ENCODE measurements around the gene RAD51C. TPM values are rescaled to one million over a fixed set of nuclear protein-coding genes. Genes with fewer than 3 reads are reported as not detected.

Gene RAD51C
- polyA plus RNA-seq, 2 of the 4 experiments (the other 2 are of a cell fraction) = 83.4 to 121 TPM

GRCh38 chr17:58779446-58779845 lies 87.0 kb downstream of the RAD51C start (continued):
- TF ChIP-seq MAX (IDR thresholded peaks at IDR 0.05) = no peak
- no peak for TF ChIP-seq JUNB (IDR thresholded peaks at IDR 0.05)

GRCh38 chr17:58783380-58783779 lies 91.0 kb downstream of the RAD51C start:
- DNase-seq (ENCODE audit: low read depth in 1 of 2, low spot score in 1 of 2) (no peak), ATAC-seq (no peak), FAIRE-seq (no peak)

More at GRCh38 chr17:58783380-58783779, 91.0 kb downstream of the RAD51C start:
- H3K9me3 ChIP-seq = no peaks in the 10 kb centered on the region
- no peak overlapping the region for H3K4me3 ChIP-seq
- ChIA-PET CTCF (interaction anchor here (0.9 kb wide), 1 partner anchor 73 kb away, joined by 4 read pairs; no protein-coding TSS in a partner anchor), POLR2A (no interaction called here)
- no peak overlapping the region for H3K27ac ChIP-seq
- no peak overlapping the region for H3K4me2 ChIP-seq
- TF ChIP-seq MAX (IDR thresholded peaks at IDR 0.05) (no peak), EHF (CRISPR knock-in tag; IDR thresholded peaks at IDR 0.05) (no peak), FOSB (CRISPR knock-in tag; IDR thresholded peaks at IDR 0.05) (no peak), CBX2 (IDR thresholded peaks at IDR 0.05; ENCODE audit: borderline replicate concordance, low read depth) (no peak), ZC3H11A (IDR thresholded peaks at IDR 0.05) (no peak), BCL3 (IDR thresholded peaks at IDR 0.05) (no peak), FOSL2 (IDR thresholded peaks at IDR 0.05) (no peak), FOSL2 (CRISPR knock-in tag; IDR thresholded peaks at IDR 0.05) (no peak), MAFK (IDR thresholded peaks at IDR 0.05; ENCODE audit: partially characterized antibody) (no peak), ZSCAN20 (CRISPR knock-in tag; IDR thresholded peaks at IDR 0.05) (no peak), CTCF (IDR thresholded peaks at IDR 0.05) (no peak), EHMT2 (IDR thresholded peaks at IDR 0.05; ENCODE audit: low read depth) (no peak), RARB (CRISPR knock-in tag; IDR thresholded peaks at IDR 0.05) (no peak), RCOR1 (IDR thresholded peaks at IDR 0.05; ENCODE audit: low read depth, low read length) (no peak), ATOH8 (CRISPR knock-in tag; IDR thresholded peaks at IDR 0.05; ENCODE audit: low read depth) (no peak), REST (IDR thresholded peaks at IDR 0.05) (no peak), NPAS2 (CRISPR knock-in tag; IDR thresholded peaks at IDR 0.05; ENCODE audit: borderline replicate concordance) (no peak), HEYL (CRISPR knock-in tag; IDR thresholded peaks at IDR 0.05) (no peak), NFE2L2 (conservative IDR thresholded peaks at IDR 0.05; ENCODE audit: low read length) (no peak)
- WGBS (ENCODE audit: missing lambda C conversion rate) = 75% methylated on average over 4 of the region's 4 CpGs
- H3K4me1 ChIP-seq = peaks cover 18% of the 10 kb centered on the region

Measured in A549 (cell line).